Hair follicular keratinocyte (primary cell): ENCODE measurements around the gene GPR151. TPM values are rescaled to one million over a fixed set of nuclear protein-coding genes. Genes with fewer than 3 reads are reported as not detected.

ENCODE experiments used
- total RNA-seq: library from RNA; depleted of rRNA; stranded (reverse); fragments of >200 nt; gene quantifications from 2 replicates; pipeline ENCODE4 v1.2.3, GENCODE V29; 2015

GPR151 gene
- total RNA-seq: not detected in 2 replicates

DNA sequence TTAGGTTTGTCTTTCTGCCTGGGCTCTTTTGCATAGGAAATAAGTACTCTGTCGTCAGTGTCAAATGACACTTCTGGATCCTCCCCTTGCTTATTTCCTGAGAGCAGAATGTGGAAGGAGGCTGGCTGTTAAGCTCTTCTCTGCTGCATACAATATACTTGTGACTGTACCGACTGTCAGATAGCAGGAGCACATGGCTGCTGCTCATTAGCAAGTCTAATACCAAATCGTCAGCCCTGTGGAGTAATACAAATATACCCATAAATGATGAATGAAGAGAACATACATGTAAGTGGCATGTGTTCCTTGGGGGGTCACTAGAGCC, at the start of gene GPR151:
Gene GPR151, minus strand, starts transcription at position 40 of the 325 bp plus-strand sequence. CDS start 77 bp downstream, outside the sequence.

Other genes starting within 250 kb of the GPR151 start
- not detected in 2 replicates for gene POU4F3, start 177.4 kb downstream of the GPR151 start, total RNA-seq
- gene TCERG1, start 68.9 kb downstream of the GPR151 start, total RNA-seq: 37.9 and 41.7 TPM in 2 replicates